K562 (cell line): ENCODE measurements around the gene PLA2G3. TPM values are rescaled to one million over a fixed set of nuclear protein-coding genes. Genes with fewer than 3 reads are reported as not detected.

Source experiments
- ATAC-seq: fragments of 200-7000 bp; cut with Tn5 transposase; 3 replicates; pipeline ENCODE4 v1.9.1; 2020; ENCODE audit warnings: moderate library complexity
- BruUV-seq: library from RNA; stranded (reverse); fragments of 400-500 nt; replicated peaks from 2 replicates; lab custom pipeline; 2021; lab: Mats Ljungman, UMichigan
- CTCF ChIA-PET: fragments of 300-600 bp; formaldehyde crosslinking; extraction: SDS; loops from one replicate; lab custom pipeline; 2021; ENCODE audit warnings: low intra/inter-chr PET ratio; lab: Yijun Ruan, JAX
- POLR2A ChIA-PET: fragments of 300-600, 350-650 bp; sonication (Branson Sonifier 250); formaldehyde crosslinking; extraction: SDS; loops from one replicate; lab custom pipeline; 2021; ENCODE audit warnings: antibody characterized with exemption, inconsistent platforms; lab: Yijun Ruan, JAX
- DNase-seq, 4 experiments: peaks; one replicate each; pipeline versions ENCODE4 v3.0.0 to v3.0.0-alpha.2; 2011 to 2018; ENCODE audit warnings: low spot score in 3 of 4, mixed read lengths in 3 of 4; ENCODE audit errors: extremely low read depth in 1 of 4
- FAIRE-seq: peaks from 2 replicates; lab custom pipeline; 2011; peaks lifted over from hg19 to GRCh38; lab: Jason Lieb, UNC
- H2AFZ ChIP-seq: 2 replicates; pipeline ENCODE4 v1.6.0; 2011; ENCODE audit warnings: low read depth, low read length, control low read depth, inconsistent platforms
- H3K27ac ChIP-seq: fragments of 200-600 bp; 3 replicates; pipeline ENCODE4 v1.8.0; 2011; ENCODE audit warnings: low read depth, mild to moderate bottlenecking, control low read depth, inconsistent platforms, low read length, moderate library complexity, mixed read lengths; ENCODE audit errors: extremely low read depth
- H3K27me3 ChIP-seq, 2 experiments: fragments of 300-600 bp in 1 of 2; 2 replicates in 1 of 2; 3 replicates in 1 of 2; pipeline versions ENCODE4 v1.6.0 to v1.8.0; 2011; ENCODE audit warnings: inconsistent platforms in 2 of 2, low read length in 2 of 2, mild to moderate bottlenecking in 1 of 2, mixed read lengths in 1 of 2, moderate library complexity in 1 of 2; ENCODE audit not compliant: control insufficient read depth in 2 of 2, insufficient read depth in 2 of 2
- H3K36me3 ChIP-seq: fragments of 300-600 bp; 3 replicates; pipeline ENCODE4 v1.8.0; 2011; ENCODE audit warnings: mild to moderate bottlenecking, low read length, inconsistent platforms; ENCODE audit not compliant: control insufficient read depth, insufficient read depth
- H3K4me1 ChIP-seq, 2 experiments: fragments of 200-600 bp in 1 of 2; replicated peaks in 1 of 2; 2 replicates in 1 of 2; 3 replicates in 1 of 2; pipeline versions ENCODE4 v1.5.1 to v1.8.0; 2011; ENCODE audit warnings: inconsistent platforms in 2 of 2, low read length in 2 of 2, mild to moderate bottlenecking in 1 of 2, mixed read lengths in 1 of 2, moderate library complexity in 1 of 2; ENCODE audit not compliant: control insufficient read depth in 2 of 2, insufficient read depth in 2 of 2
- H3K4me2 ChIP-seq: 2 replicates; pipeline ENCODE4 v1.6.1; 2011; ENCODE audit warnings: low read length, control low read depth, inconsistent platforms, mixed read lengths; ENCODE audit not compliant: insufficient read depth
- H3K4me3 ChIP-seq: fragments of 200-600 bp; sonication (generic), shearing (Covaris generic); 2 replicates; pipeline ENCODE4 v1.5.1; 2016; ENCODE audit warnings: control low read depth, inconsistent platforms
- H3K79me2 ChIP-seq: fragments of 200-600 bp; 3 replicates; pipeline ENCODE4 v1.8.0; 2011; ENCODE audit warnings: low read length, inconsistent platforms; ENCODE audit not compliant: control insufficient read depth, insufficient read depth
- H3K9ac ChIP-seq, 2 experiments: 2 replicates each; pipeline versions ENCODE4 v1.6.0 to v1.6.1; 2011; ENCODE audit warnings: low read depth in 2 of 2, low read length in 2 of 2, control low read depth in 1 of 2, inconsistent platforms in 1 of 2, mild to moderate bottlenecking in 1 of 2, mixed read lengths in 1 of 2; ENCODE audit not compliant: insufficient read depth in 1 of 2
- H3K9me1 ChIP-seq: one replicate; pipeline ENCODE4 v1.6.0; 2011; ENCODE audit warnings: inconsistent platforms, mild to moderate bottlenecking, low read length, moderate library complexity; ENCODE audit not compliant: control insufficient read depth, insufficient read depth
- H3K9me3 ChIP-seq: replicated peaks from 2 replicates; pipeline ENCODE4 v1.5.1; 2011; ENCODE audit warnings: low read depth, low read length, inconsistent platforms; ENCODE audit not compliant: control insufficient read depth, insufficient read depth
- H4K20me1 ChIP-seq: replicated peaks from 2 replicates; pipeline ENCODE4 v1.6.1; 2011; ENCODE audit warnings: low read length, inconsistent platforms, mixed read lengths; ENCODE audit not compliant: control insufficient read depth, insufficient read depth
- CBFB ChIP-seq: sonication (generic); formaldehyde crosslinking; IDR thresholded peaks from 2 replicates; pipeline ENCODE4 v1.4.0; 2020; ENCODE audit warnings: mild to moderate bottlenecking, missing genetic modification reagents
- CHAMP1 ChIP-seq: fragments of 450-650 bp; IDR thresholded peaks from 2 replicates; pipeline ENCODE4 v1.6.1; 2016; ENCODE audit warnings: mild to moderate bottlenecking
- CREB3 ChIP-seq: fragments of 450-650 bp; conservative IDR thresholded peaks from 2 replicates; pipeline ENCODE4 v1.6.1; 2016; ENCODE audit warnings: missing genetic modification characterization, low read depth, mild to moderate bottlenecking, missing compliant biosample characterization, moderate library complexity
- DACH1 ChIP-seq: fragments of 450-650 bp; IDR thresholded peaks from 2 replicates; pipeline ENCODE4 v1.6.1; 2018; ENCODE audit not compliant: partially characterized antibody
- HDAC2 ChIP-seq: fragments of 450-650 bp; IDR thresholded peaks from 2 replicates; pipeline ENCODE4 v1.6.1; 2016; ENCODE audit warnings: mild to moderate bottlenecking
- HMG20B ChIP-seq: fragments of 250-450 bp; sonication (Bioruptor Pico); IDR thresholded peaks from 2 replicates; pipeline ENCODE4 v1.5.0; 2021; ENCODE audit warnings: mild to moderate bottlenecking
- HOXB6 ChIP-seq: fragments of 250-450 bp; sonication (Bioruptor Pico); IDR thresholded peaks from 2 replicates; pipeline ENCODE4 v1.5.1; 2022; ENCODE audit warnings: mild to moderate bottlenecking, borderline replicate concordance
- ILF3 ChIP-seq: fragments of 450-650 bp; IDR thresholded peaks from 2 replicates; pipeline ENCODE4 v1.6.1; 2018; ENCODE audit warnings: antibody characterized with exemption, mild to moderate bottlenecking, moderate library complexity, borderline replicate concordance
- MEF2A ChIP-seq: IDR thresholded peaks from 2 replicates; pipeline ENCODE4 v1.6.1; 2011; ENCODE audit warnings: low read depth, mild to moderate bottlenecking, low read length, moderate library complexity; ENCODE audit not compliant: control insufficient read depth
- NRF1 ChIP-seq, 2 experiments: fragments of 450-650 bp; IDR thresholded peaks in 1 of 2; conservative IDR thresholded peaks in 1 of 2; 2 replicates each; pipeline ENCODE4 v1.6.1; 2014; ENCODE audit warnings: mild to moderate bottlenecking in 2 of 2
- PREB ChIP-seq: sonication (generic); formaldehyde crosslinking; IDR thresholded peaks from 2 replicates; pipeline ENCODE4 v1.8.1; 2023; ENCODE audit warnings: mild to moderate bottlenecking, missing genetic modification reagents
- ZBTB12 ChIP-seq: fragments of 250-450 bp; sonication (Bioruptor Pico); IDR thresholded peaks from 2 replicates; pipeline ENCODE4 v1.4.0; 2020
- ZNF140 ChIP-seq: fragments of 250-450 bp; sonication (Bioruptor Pico); IDR thresholded peaks from 2 replicates; pipeline ENCODE4 v1.8.0; 2021; ENCODE audit warnings: moderate library complexity, mild to moderate bottlenecking, inconsistent platforms
- ZNF253 ChIP-seq: fragments of 250-450 bp; sonication (Bioruptor Pico); conservative IDR thresholded peaks from 2 replicates; pipeline ENCODE4 v1.6.1; 2021; ENCODE audit warnings: mild to moderate bottlenecking
- WGBS: fragments of 100-300 bp; shearing (Covaris generic); methylation state at CpG from one replicate; pipeline ENCODE4 v1.1.6; 2016; ENCODE audit warnings: low coverage, mixed read lengths; ENCODE audit not compliant: insufficient coverage; ENCODE audit errors: missing lambda C conversion rate; 5-methylcytosine and 5-hydroxymethylcytosine counted together
- in situ Hi-C: fragments of 300-500 bp; cut with MboI; formaldehyde crosslinking; loops from 4 replicates; pipeline ENCODE4 v1.15.0; 2018; ENCODE audit warnings: inconsistent platforms, mixed read lengths
- intact Hi-C: fragments of 100-400 bp; cut with micrococcal nuclease; formaldehyde crosslinking; loops from 2 replicates; pipeline ENCODE4 v1.14.2; 2022
- polyA plus RNA-seq, 8 experiments: library from polyadenylated mRNA; depleted of rRNA in 4 of 8; stranded (reverse) in 5 of 8; unstranded in 3 of 8; fragments of >200 nt; fragmentation: Nextera tagmentation in 2 of 8; fragmentation: Illumina TruSeq in 1 of 8; extraction: Ambion mirVana in 2 of 8; extraction: Trizol in 1 of 8; gene quantifications; 2 replicates each; pipeline versions ENCODE4 v1.2.1 to v1.2.3, GENCODE V29; 2011 to 2014; ENCODE audit warnings: inconsistent platforms in 1 of 8, missing spikeins in 1 of 8
- total RNA-seq, 7 experiments: library from RNA; depleted of rRNA in 6 of 7; stranded (reverse); fragments of >200 nt in 6 of 7; fragmentation: Illumina TruSeq in 2 of 7; extraction: Trizol in 2 of 7; gene quantifications; 2 replicates each; pipeline versions ENCODE4 v1.2.1 to v1.2.3, GENCODE V29; 2011 to 2021; ENCODE audit warnings: low replicate concordance in 1 of 7

The PLA2G3 gene
- total and polyA plus RNA-seq, 9 of the 15 experiments (the other 6 are each of a cell fraction or from before 2014, with no cell fraction given): 0.18 to 1.4 (median 0.64) TPM

- FAIRE-seq (no peak), DNase-seq (no peak), ATAC-seq (no peak)
- no peaks in the 10 kb centered on the region for H4K20me1 ChIP-seq
- CTCF ChIA-PET: no interaction called here
- in situ Hi-C loops: no loop called here
- no peak overlapping the region for H3K27ac ChIP-seq
- H3K9me3 ChIP-seq: no peaks in the 10 kb centered on the region
- H3K4me1 ChIP-seq: peaks cover 24 to 65% of the 10 kb centered on the region in 2 experiments
- no peak overlapping the region for H2AFZ ChIP-seq
- H3K79me2 ChIP-seq: no peaks in the 10 kb centered on the region
- POLR2A ChIA-PET: interaction anchor here (0.5 to 1.1 kb wide), 3 partner anchors 19 to 47 kb away, joined by 3 read pairs; no protein-coding TSS in a partner anchor
- WGBS: 17% methylated on average over 3 of the region's 3 CpGs
- no TSS peak for BruUV-seq
- H3K4me3 ChIP-seq: no peak overlapping the region
- no peak overlapping the region for H3K4me2 ChIP-seq
- no peaks in the 10 kb centered on the region for H3K36me3 ChIP-seq
- no peak for TF ChIP-seq NRF1 (conservative IDR thresholded peaks at IDR 0.05 in 1 of 2, IDR thresholded peaks at IDR 0.05 in 1 of 2)
- no peak for TF ChIP-seq ZNF253 (CRISPR knock-in tag)
- no peak for TF ChIP-seq ZBTB12 (CRISPR knock-in tag)
- no peak for TF ChIP-seq CHAMP1
- no peak for TF ChIP-seq ILF3
- no peak for TF ChIP-seq MEF2A
- no peak for TF ChIP-seq DACH1
- TF ChIP-seq HMG20B (CRISPR knock-in tag): no peak
- no peak for TF ChIP-seq ZNF140 (CRISPR knock-in tag)
- TF ChIP-seq HOXB6 (CRISPR knock-in tag): no peak
- no peak for TF ChIP-seq PREB (CRISPR knock-in tag)
- TF ChIP-seq CBFB (CRISPR knock-in tag): no peak
- TF ChIP-seq CREB3 (tag): no peak
- no peak for TF ChIP-seq HDAC2
- TF ChIP-seq, all 486 proteins: peak for 0
- Histone ChIP-seq H3K9me1 (no peaks in the 10 kb centered on the region), H3K9ac (no peak overlapping the region), H3K27me3 (no peaks in the 10 kb centered on the region)
- intact Hi-C loops: no loop called here
These were observed 16.0 kb downstream of the PLA2G3 start for GRCh38 chr22:31124290-31124689.
